Breast epithelium (tissue), 3 donors: ENCODE measurements around the gene LDLR.

ENCODE experiments used
- CTCF ChIP-seq, 3 donors: fragments of 450-650 bp; IDR thresholded peaks; one replicate each; pipeline ENCODE4 v1.5.1; 2016 to 2017; ENCODE audit warnings: antibody characterized with exemption in 3 of 3, mild to moderate bottlenecking in 3 of 3, moderate library complexity in 3 of 3
- POLR2A ChIP-seq: fragments of 450-650 bp; IDR thresholded peaks from one replicate; pipeline ENCODE4 v1.6.1; 2016; ENCODE audit warnings: antibody characterized with exemption, mild to moderate bottlenecking, moderate library complexity
- POLR2AphosphoS5 ChIP-seq, 3 donors: sonication (generic); formaldehyde crosslinking; IDR thresholded peaks; one replicate each; pipeline ENCODE4 v1.6.1; 2017; ENCODE audit warnings: antibody characterized with exemption in 3 of 3

DNA sequence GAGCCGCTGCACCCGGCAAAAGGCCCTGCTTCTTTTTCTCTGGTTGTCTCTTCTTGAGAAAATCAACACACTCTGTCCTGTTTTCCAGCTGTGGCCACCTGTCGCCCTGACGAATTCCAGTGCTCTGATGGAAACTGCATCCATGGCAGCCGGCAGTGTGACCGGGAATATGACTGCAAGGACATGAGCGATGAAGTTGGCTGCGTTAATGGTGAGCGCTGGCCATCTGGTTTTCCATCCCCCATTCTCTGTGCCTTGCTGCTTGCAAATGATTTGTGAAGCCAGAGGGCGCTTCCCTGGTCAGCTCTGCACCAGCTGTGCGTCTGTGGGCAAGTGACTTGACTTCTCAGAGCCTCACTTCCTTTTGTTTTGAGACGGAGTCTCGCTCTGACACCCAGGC lies 17.2 kb downstream of the LDLR start:
- TF ChIP-seq CTCF (IDR thresholded peaks at IDR 0.05) (no peak), POLR2A (no peak), POLR2AphosphoS5 (IDR thresholded peaks at IDR 0.05) (no peak)
